GM04503 (cell line): ENCODE results near the gene C1QL1.

Source experiments
- DNase-seq: peaks from one replicate; pipeline ENCODE4 v3.0.0-alpha.2; 2012; ENCODE audit warnings: low read depth

C1QL1 gene

DNA sequence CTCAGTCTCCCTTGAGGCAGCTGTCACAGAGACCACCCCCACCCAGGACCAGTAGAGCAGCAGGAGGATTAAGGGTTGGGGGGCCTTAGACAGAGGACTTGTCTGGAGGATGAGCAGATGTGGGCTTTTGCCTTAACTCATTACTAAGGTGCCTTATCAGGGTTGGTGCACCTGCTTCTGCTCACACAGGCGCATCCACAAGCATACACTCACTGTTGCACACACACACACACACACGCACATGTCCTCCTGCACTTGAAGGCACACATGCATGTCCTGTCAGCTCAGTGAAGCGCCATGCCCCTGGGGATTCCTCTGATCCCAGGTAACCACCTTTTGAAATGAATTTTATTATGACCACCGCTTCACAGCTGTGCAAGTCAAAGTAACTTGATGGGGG, 54.0 kb downstream of the C1QL1 start:
- DNase-seq = no peak

DNA sequence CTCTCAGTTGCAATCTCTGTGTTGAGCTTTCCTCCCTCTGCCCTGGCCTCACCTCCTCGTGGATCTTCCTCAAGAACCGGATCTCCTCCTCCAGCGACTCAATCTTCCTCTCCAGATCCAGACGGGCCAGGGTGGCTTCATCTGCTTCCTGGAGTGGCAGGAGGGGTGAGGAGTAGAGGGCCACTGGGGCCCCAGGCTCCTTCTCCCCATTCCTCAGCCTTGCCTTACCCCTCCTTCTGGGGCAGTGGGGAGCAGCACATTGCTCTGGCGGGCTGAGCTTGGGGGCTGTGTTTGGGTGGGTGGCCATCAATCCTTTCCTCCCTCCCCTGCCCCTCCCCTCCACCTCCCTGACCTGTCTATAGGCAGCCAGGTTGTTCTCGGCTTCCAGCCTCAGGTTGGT, 54.4 kb downstream of the C1QL1 start:
- no peak for DNase-seq

- no peak for DNase-seq
These were observed 55.1 kb downstream of the C1QL1 start for GRCh38 chr17:44912763-44913544.

- DNase-seq = no peak
These were observed 56.7 kb downstream of the C1QL1 start for GRCh38 chr17:44911133-44912001.

- DNase-seq = no peak
These were observed 57.6 kb downstream of the C1QL1 start for GRCh38 chr17:44910231-44911106.
